CD14-positive monocyte (primary cell): ENCODE data around the gene FAM81A. TPM values are rescaled to one million over a fixed set of nuclear protein-coding genes. Genes with fewer than 3 reads are reported as not detected.

Experiments used
- DNase-seq, 3 donors: peaks; one replicate each; pipeline ENCODE4 v3.0.0-alpha.2; 2011 to 2022
- H2AFZ ChIP-seq: 2 replicates; pipeline ENCODE4 v1.6.0; 2012; ENCODE audit warnings: mild to moderate bottlenecking, low read depth, low read length, inconsistent platforms; ENCODE audit not compliant: insufficient read depth, poor library complexity, severe bottlenecking
- H3K27ac ChIP-seq, 2 donors: 1 replicate in 1 of 2; 2 replicates in 1 of 2; pipeline ENCODE4 v1.5.1; 2012 to 2013; ENCODE audit warnings: low read length in 2 of 2, control low read depth in 1 of 2, inconsistent platforms in 1 of 2, low read depth in 1 of 2, mild to moderate bottlenecking in 1 of 2
- H3K27me3 ChIP-seq, 2 donors: one replicate each; pipeline versions ENCODE4 v1.6.0 to v1.6.1; 2011 to 2013; ENCODE audit warnings: low read length in 2 of 2; ENCODE audit not compliant: control insufficient read depth in 2 of 2, insufficient read depth in 2 of 2
- H3K36me3 ChIP-seq, 2 donors: replicated peaks in 1 of 2; 1 replicate in 1 of 2; 2 replicates in 1 of 2; pipeline versions ENCODE4 v1.5.1 to v1.6.1; 2012 to 2013; ENCODE audit warnings: low read length in 2 of 2, control low read depth in 1 of 2, inconsistent platforms in 1 of 2, mild to moderate bottlenecking in 1 of 2; ENCODE audit not compliant: insufficient read depth in 2 of 2, control insufficient read depth in 1 of 2
- H3K4me1 ChIP-seq, 2 donors: 1 replicate in 1 of 2; 2 replicates in 1 of 2; pipeline versions ENCODE4 v1.5.1 to v1.6.1; 2012 to 2013; ENCODE audit warnings: low read length in 2 of 2, control low read depth in 1 of 2, inconsistent platforms in 1 of 2, mild to moderate bottlenecking in 1 of 2, moderate library complexity in 1 of 2; ENCODE audit not compliant: insufficient read depth in 2 of 2, control insufficient read depth in 1 of 2
- H3K4me2 ChIP-seq: replicated peaks from 2 replicates; pipeline ENCODE3; 2012; ENCODE audit warnings: low read length, moderate library complexity, mild to moderate bottlenecking; ENCODE audit not compliant: poor library complexity, severe bottlenecking; ENCODE audit errors: extremely low read depth
- H3K4me3 ChIP-seq, 3 experiments: fragments of 200-600 bp in 1 of 3; sonication (generic) in 1 of 3; replicated peaks in 1 of 3; 1 replicate in 2 of 3; 2 replicates in 1 of 3; pipeline ENCODE4 v1.5.1; 2011 to 2013; ENCODE audit warnings: low read length in 3 of 3, mild to moderate bottlenecking in 3 of 3, control low read depth in 2 of 3, low read depth in 2 of 3, inconsistent platforms in 1 of 3, moderate library complexity in 1 of 3
- H3K79me2 ChIP-seq: 2 replicates; pipeline ENCODE4 v1.6.0; 2012; ENCODE audit warnings: mild to moderate bottlenecking, control low read depth, inconsistent platforms, low read length, moderate library complexity; ENCODE audit not compliant: insufficient read depth
- H3K9ac ChIP-seq: 2 replicates; pipeline ENCODE4 v1.6.0; 2017; ENCODE audit warnings: low read length, mild to moderate bottlenecking; ENCODE audit not compliant: insufficient read depth, poor library complexity, severe bottlenecking
- H3K9me3 ChIP-seq, 2 donors: replicated peaks in 1 of 2; 1 replicate in 1 of 2; 2 replicates in 1 of 2; pipeline versions ENCODE4 v1.5.1 to v1.6.1; 2012 to 2013; ENCODE audit warnings: low read length in 2 of 2, control low read depth in 1 of 2; ENCODE audit not compliant: control insufficient read depth in 1 of 2, insufficient read depth in 1 of 2
- H4K20me1 ChIP-seq: 2 replicates; pipeline ENCODE4 v1.6.0; 2012; ENCODE audit warnings: mild to moderate bottlenecking, low read length, control low read depth, moderate library complexity; ENCODE audit not compliant: insufficient read depth
- H3K27ac Mint-ChIP-seq, 7 donors: one replicate each; pipeline ENCODE4 v1.8.0; 2020; ENCODE audit warnings: mild to moderate bottlenecking in 7 of 7, mixed read lengths in 7 of 7, moderate library complexity in 6 of 7, inconsistent platforms in 2 of 7
- H3K27me3 Mint-ChIP-seq, 3 donors: one replicate each; pipeline ENCODE4 v1.8.0; 2021 to 2022; ENCODE audit warnings: low read depth in 3 of 3, mild to moderate bottlenecking in 3 of 3, mixed read lengths in 3 of 3, moderate library complexity in 3 of 3, inconsistent platforms in 1 of 3
- H3K36me3 Mint-ChIP-seq, 2 donors: one replicate each; pipeline ENCODE4 v1.8.0; 2020; ENCODE audit warnings: mixed read lengths in 2 of 2, inconsistent platforms in 1 of 2, mild to moderate bottlenecking in 1 of 2
- H3K4me1 Mint-ChIP-seq: one replicate; pipeline ENCODE4 v1.8.0; 2020; ENCODE audit warnings: mild to moderate bottlenecking, mixed read lengths
- H3K4me3 Mint-ChIP-seq, 2 donors: one replicate each; pipeline ENCODE4 v1.8.0; 2020; ENCODE audit warnings: mild to moderate bottlenecking in 2 of 2, mixed read lengths in 2 of 2, moderate library complexity in 1 of 2
- H3K9me3 Mint-ChIP-seq, 7 donors: one replicate each; pipeline ENCODE4 v1.8.0; 2020 to 2022; ENCODE audit warnings: mixed read lengths in 7 of 7, mild to moderate bottlenecking in 6 of 7, moderate library complexity in 6 of 7, inconsistent platforms in 2 of 7
- WGBS: methylation state at CpG from one replicate; pipeline ENCODE4 v1.1.5; 2013; ENCODE audit warnings: missing lambda C conversion rate; ENCODE audit not compliant: insufficient coverage; 5-methylcytosine and 5-hydroxymethylcytosine counted together
- intact Hi-C, 2 donors: fragments of 100-400 bp; cut with micrococcal nuclease; formaldehyde crosslinking; loops; one replicate each; pipeline versions ENCODE4 v1.15.0 to v1.15.1; 2023
- polyA plus RNA-seq, 3 donors: library from polyadenylated mRNA; depleted of rRNA in 1 of 3; unstranded in 2 of 3; stranded (reverse) in 1 of 3; fragments of 300-500 nt in 2 of 3; fragments of >200 nt in 1 of 3; fragmentation: Illumina TruSeq in 2 of 3; gene quantifications; 1 replicate in 2 of 3; 2 replicates in 1 of 3; pipeline ENCODE4 v1.2.3, GENCODE V29; 2012 to 2021
- TF ChIP-seq, protein P1 (sequence below): fragments of 200-600 bp; IDR thresholded peaks from one replicate; pipeline ENCODE4 v1.8.0; 2022; ENCODE audit warnings: antibody characterized with exemption, mild to moderate bottlenecking

FAM81A gene
- polyA plus RNA-seq, 3 donors, result 0.40 to 0.66 TPM; not detected in 1

DNA sequence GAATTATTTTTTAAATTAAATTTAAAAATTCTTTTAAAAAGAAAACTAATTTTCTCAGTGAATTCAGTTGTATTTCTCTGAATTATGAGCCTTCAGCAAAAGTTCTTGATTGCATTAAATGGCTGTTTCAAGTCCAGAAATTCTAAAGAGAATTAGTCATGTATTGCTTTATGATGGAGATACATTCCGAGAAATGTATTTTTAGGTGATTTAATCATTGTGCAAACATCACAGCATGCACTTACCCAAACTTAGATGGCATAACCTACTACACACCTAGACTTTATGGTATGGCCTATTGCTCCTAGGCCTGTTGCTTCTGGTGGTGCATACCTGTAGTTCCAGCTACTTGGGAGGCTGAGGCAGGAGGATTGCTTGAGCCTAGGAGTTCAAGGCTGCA lies 129.3 kb downstream of the FAM81A start:
- H3K4me3 ChIP-seq, result no peak overlapping the region
- H2AFZ ChIP-seq, result no peak overlapping the region
- intact Hi-C loops, result no loop called here
- Mint-ChIP-seq H3K27me3 (peaks cover 4 to 8% (median 6%) of the 10 kb centered on the region in 3 donors), H3K27ac (no peak overlapping the region), H3K4me3 (no peak overlapping the region), H3K36me3 (no peaks in the 10 kb centered on the region), H3K9me3 (peaks cover 0 to 7% (median 2%) of the 10 kb centered on the region in 7 donors), H3K4me1 (no peaks in the 10 kb centered on the region)
- no peaks in the 10 kb centered on the region for H3K79me2 ChIP-seq
- no peaks in the 10 kb centered on the region for H3K27me3 ChIP-seq
- no peak overlapping the region for H3K27ac ChIP-seq
- no peaks in the 10 kb centered on the region for H4K20me1 ChIP-seq
- WGBS, result no CpG with 5 or more reads among the region's 1 CpG
- no peaks in the 10 kb centered on the region for H3K9me3 ChIP-seq
- DNase-seq, result no peak
- TF ChIP-seq, protein P1, sequence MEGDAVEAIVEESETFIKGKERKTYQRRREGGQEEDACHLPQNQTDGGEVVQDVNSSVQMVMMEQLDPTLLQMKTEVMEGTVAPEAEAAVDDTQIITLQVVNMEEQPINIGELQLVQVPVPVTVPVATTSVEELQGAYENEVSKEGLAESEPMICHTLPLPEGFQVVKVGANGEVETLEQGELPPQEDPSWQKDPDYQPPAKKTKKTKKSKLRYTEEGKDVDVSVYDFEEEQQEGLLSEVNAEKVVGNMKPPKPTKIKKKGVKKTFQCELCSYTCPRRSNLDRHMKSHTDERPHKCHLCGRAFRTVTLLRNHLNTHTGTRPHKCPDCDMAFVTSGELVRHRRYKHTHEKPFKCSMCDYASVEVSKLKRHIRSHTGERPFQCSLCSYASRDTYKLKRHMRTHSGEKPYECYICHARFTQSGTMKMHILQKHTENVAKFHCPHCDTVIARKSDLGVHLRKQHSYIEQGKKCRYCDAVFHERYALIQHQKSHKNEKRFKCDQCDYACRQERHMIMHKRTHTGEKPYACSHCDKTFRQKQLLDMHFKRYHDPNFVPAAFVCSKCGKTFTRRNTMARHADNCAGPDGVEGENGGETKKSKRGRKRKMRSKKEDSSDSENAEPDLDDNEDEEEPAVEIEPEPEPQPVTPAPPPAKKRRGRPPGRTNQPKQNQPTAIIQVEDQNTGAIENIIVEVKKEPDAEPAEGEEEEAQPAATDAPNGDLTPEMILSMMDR, result no peak
- no peak overlapping the region for H3K4me2 ChIP-seq
- H3K4me1 ChIP-seq, result no peaks in the 10 kb centered on the region
- H3K36me3 ChIP-seq, result no peaks in the 10 kb centered on the region
- H3K9ac ChIP-seq, result no peak overlapping the region

DNA sequence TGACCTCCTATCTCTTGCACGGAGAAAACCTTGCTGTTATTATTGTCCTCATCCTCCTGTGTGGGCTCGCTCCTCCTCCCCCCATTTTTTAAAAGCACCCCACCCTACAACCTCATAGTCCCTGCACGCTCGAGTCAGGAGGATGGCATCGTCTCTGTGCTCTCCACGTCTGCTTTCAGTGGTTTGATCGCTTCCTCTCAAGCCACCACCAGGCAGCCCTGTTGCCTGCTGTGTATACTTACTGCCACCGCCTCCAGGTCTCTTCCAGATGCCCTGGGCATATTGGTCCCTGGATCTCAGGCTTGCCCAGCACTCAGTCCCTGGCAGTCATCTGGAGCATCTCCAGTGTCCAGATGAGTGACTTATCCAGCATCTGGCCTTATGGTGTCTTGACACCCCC lies 131.5 kb downstream of the FAM81A start:
- Histone ChIP-seq H3K4me1 (no peaks in the 10 kb centered on the region), H3K27ac (no peak overlapping the region), H3K27me3 (no peaks in the 10 kb centered on the region), H3K9ac (no peak overlapping the region), H2AFZ (no peak overlapping the region), H3K4me3 (no peak overlapping the region), H3K9me3 (no peaks in the 10 kb centered on the region), H4K20me1 (no peaks in the 10 kb centered on the region), H3K79me2 (no peaks in the 10 kb centered on the region), H3K36me3 (no peaks in the 10 kb centered on the region), H3K4me2 (no peak overlapping the region)
- WGBS, result 75% methylated on average over 8 of the region's 8 CpGs
- Mint-ChIP-seq H3K4me1 (no peaks in the 10 kb centered on the region), H3K9me3 (peaks cover 0 to 7% (median 2%) of the 10 kb centered on the region in 7 donors), H3K36me3 (no peaks in the 10 kb centered on the region), H3K27ac (no peak overlapping the region), H3K4me3 (no peak overlapping the region), H3K27me3 (peaks cover 4 to 9% (median 5%) of the 10 kb centered on the region in 3 donors)
- TF ChIP-seq, protein P1, result no peak
- no peak for DNase-seq
- intact Hi-C loops, result no loop called here
